Measurements from ENCODE around the gene CA10.

Gene CA10

GRCh38 chr17:51957786-51958185 lies 200.7 kb downstream of the CA10 start:
- Histone ChIP-seq H3K9ac (ENCODE audit: low read depth, low read length, poor library complexity, severe bottlenecking) (no peak overlapping the region), H3K4me2 (ENCODE audit: low read depth, low read length, poor library complexity, severe bottlenecking) (no peak overlapping the region), H3K36me3 (ENCODE audit: insufficient read depth, low read length) (no peaks in the 10 kb centered on the region), H3K79me2 (ENCODE audit: insufficient read depth, low read length) (no peaks in the 10 kb centered on the region), H4K20me1 (ENCODE audit: insufficient read depth, low read length, poor library complexity, severe bottlenecking) (no peaks in the 10 kb centered on the region), H3K4me1 (ENCODE audit: insufficient read depth, low read length, poor library complexity, severe bottlenecking) (no peaks in the 10 kb centered on the region), H3K9me2 (replicated peaks; ENCODE audit: low read depth, low read length) (no peaks in the 10 kb centered on the region), H3K4me3 (ENCODE audit: low read length, poor library complexity, severe bottlenecking) (no peak overlapping the region), H2AFZ (ENCODE audit: low read length) (no peak overlapping the region), H3F3A (ENCODE audit: low read depth) (no peaks in the 10 kb centered on the region), H3K9me3 (ENCODE audit: insufficient read depth, low read depth, low read length) (no peaks in the 10 kb centered on the region), H3K27me3 (ENCODE audit: insufficient read depth, low read length, poor library complexity, severe bottlenecking) (no peaks in the 10 kb centered on the region)
- TF ChIP-seq EZH2phosphoT487 (IDR thresholded peaks at IDR 0.05; ENCODE audit: borderline replicate concordance): no peak
- TF ChIP-seq, protein P1, sequence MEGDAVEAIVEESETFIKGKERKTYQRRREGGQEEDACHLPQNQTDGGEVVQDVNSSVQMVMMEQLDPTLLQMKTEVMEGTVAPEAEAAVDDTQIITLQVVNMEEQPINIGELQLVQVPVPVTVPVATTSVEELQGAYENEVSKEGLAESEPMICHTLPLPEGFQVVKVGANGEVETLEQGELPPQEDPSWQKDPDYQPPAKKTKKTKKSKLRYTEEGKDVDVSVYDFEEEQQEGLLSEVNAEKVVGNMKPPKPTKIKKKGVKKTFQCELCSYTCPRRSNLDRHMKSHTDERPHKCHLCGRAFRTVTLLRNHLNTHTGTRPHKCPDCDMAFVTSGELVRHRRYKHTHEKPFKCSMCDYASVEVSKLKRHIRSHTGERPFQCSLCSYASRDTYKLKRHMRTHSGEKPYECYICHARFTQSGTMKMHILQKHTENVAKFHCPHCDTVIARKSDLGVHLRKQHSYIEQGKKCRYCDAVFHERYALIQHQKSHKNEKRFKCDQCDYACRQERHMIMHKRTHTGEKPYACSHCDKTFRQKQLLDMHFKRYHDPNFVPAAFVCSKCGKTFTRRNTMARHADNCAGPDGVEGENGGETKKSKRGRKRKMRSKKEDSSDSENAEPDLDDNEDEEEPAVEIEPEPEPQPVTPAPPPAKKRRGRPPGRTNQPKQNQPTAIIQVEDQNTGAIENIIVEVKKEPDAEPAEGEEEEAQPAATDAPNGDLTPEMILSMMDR (conservative IDR thresholded peaks at IDR 0.05; ENCODE audit: low read length): no peak

DNA sequence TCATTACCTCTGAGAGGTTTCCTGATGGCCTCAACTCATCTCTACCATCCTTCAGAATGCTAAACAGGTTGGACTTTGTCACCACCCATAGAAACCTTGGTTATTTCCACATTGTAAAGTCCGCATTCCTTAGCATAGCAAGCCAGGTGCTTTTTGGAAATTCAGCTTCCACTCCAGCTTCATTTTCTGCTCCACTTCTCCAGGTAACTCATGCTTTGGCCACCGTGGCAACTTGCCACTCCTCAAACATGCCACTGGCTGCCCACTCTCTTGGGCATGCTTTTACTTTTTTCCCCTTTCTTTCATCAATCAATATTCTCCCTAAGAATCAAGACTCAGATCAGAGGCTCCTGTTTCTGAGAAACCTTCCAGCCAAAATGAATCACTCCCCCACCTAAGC lies 203.3 kb downstream of the CA10 start:
- Histone ChIP-seq H3K4me3 (ENCODE audit: low read length, poor library complexity, severe bottlenecking) (no peak overlapping the region), H3K9me3 (ENCODE audit: insufficient read depth, low read depth, low read length) (no peaks in the 10 kb centered on the region), H3K27me3 (ENCODE audit: insufficient read depth, low read length, poor library complexity, severe bottlenecking) (no peaks in the 10 kb centered on the region), H3K9me2 (replicated peaks; ENCODE audit: low read depth, low read length) (no peaks in the 10 kb centered on the region), H3K4me2 (ENCODE audit: low read depth, low read length, poor library complexity, severe bottlenecking) (no peak overlapping the region), H3K9ac (ENCODE audit: low read depth, low read length, poor library complexity, severe bottlenecking) (no peak overlapping the region), H3K79me2 (ENCODE audit: insufficient read depth, low read length) (no peaks in the 10 kb centered on the region), H3K4me1 (ENCODE audit: insufficient read depth, low read length, poor library complexity, severe bottlenecking) (no peaks in the 10 kb centered on the region), H3F3A (ENCODE audit: low read depth) (no peaks in the 10 kb centered on the region), H3K36me3 (ENCODE audit: insufficient read depth, low read length) (no peaks in the 10 kb centered on the region), H4K20me1 (ENCODE audit: insufficient read depth, low read length, poor library complexity, severe bottlenecking) (no peaks in the 10 kb centered on the region), H2AFZ (ENCODE audit: low read length) (no peak overlapping the region)
- TF ChIP-seq, protein P1 (conservative IDR thresholded peaks at IDR 0.05; ENCODE audit: low read length): no peak
- no peak for TF ChIP-seq EZH2phosphoT487 (IDR thresholded peaks at IDR 0.05; ENCODE audit: borderline replicate concordance)

GRCh38 chr17:51954232-51954765 lies 204.2 kb downstream of the CA10 start:
- no peak overlapping the region for H3K4me2 ChIP-seq (ENCODE audit: low read depth, low read length, poor library complexity, severe bottlenecking)
- no peak overlapping the region for H3K9ac ChIP-seq (ENCODE audit: low read depth, low read length, poor library complexity, severe bottlenecking)
- TF ChIP-seq, protein P1 (conservative IDR thresholded peaks at IDR 0.05; ENCODE audit: low read length): no peak
- no peak for TF ChIP-seq EZH2phosphoT487 (IDR thresholded peaks at IDR 0.05; ENCODE audit: borderline replicate concordance)

More at GRCh38 chr17:51954232-51954765, 204.2 kb downstream of the CA10 start:
- no peak overlapping the region for H2AFZ ChIP-seq (ENCODE audit: low read length)
- H3K4me1 ChIP-seq (ENCODE audit: insufficient read depth, low read length, poor library complexity, severe bottlenecking): no peaks in the 10 kb centered on the region
- no peaks in the 10 kb centered on the region for H3K27me3 ChIP-seq (ENCODE audit: insufficient read depth, low read length, poor library complexity, severe bottlenecking)
- H3K79me2 ChIP-seq (ENCODE audit: insufficient read depth, low read length): no peaks in the 10 kb centered on the region
- H4K20me1 ChIP-seq (ENCODE audit: insufficient read depth, low read length, poor library complexity, severe bottlenecking): no peaks in the 10 kb centered on the region
- H3K4me3 ChIP-seq (ENCODE audit: low read length, poor library complexity, severe bottlenecking): no peak overlapping the region
- H3K9me2 ChIP-seq (replicated peaks; ENCODE audit: low read depth, low read length): no peaks in the 10 kb centered on the region
- H3K36me3 ChIP-seq (ENCODE audit: insufficient read depth, low read length): no peaks in the 10 kb centered on the region
- no peaks in the 10 kb centered on the region for H3K9me3 ChIP-seq (ENCODE audit: insufficient read depth, low read depth, low read length)
- H3F3A ChIP-seq (ENCODE audit: low read depth): no peaks in the 10 kb centered on the region
